CD14-positive monocyte (primary cell): ENCODE data around the gene CYP17A1. TPM values are rescaled to one million over a fixed set of nuclear protein-coding genes. Genes with fewer than 3 reads are reported as not detected.

Source experiments
- DNase-seq, 3 donors: peaks; one replicate each; pipeline ENCODE4 v3.0.0-alpha.2; 2011 to 2022
- H2AFZ ChIP-seq: 2 replicates; pipeline ENCODE4 v1.6.0; 2012; ENCODE audit warnings: mild to moderate bottlenecking, low read depth, low read length, inconsistent platforms; ENCODE audit not compliant: insufficient read depth, poor library complexity, severe bottlenecking
- H3K27ac ChIP-seq, 2 donors: 1 replicate in 1 of 2; 2 replicates in 1 of 2; pipeline ENCODE4 v1.5.1; 2012 to 2013; ENCODE audit warnings: low read length in 2 of 2, control low read depth in 1 of 2, inconsistent platforms in 1 of 2, low read depth in 1 of 2, mild to moderate bottlenecking in 1 of 2
- H3K27me3 ChIP-seq, 2 donors: one replicate each; pipeline versions ENCODE4 v1.6.0 to v1.6.1; 2011 to 2013; ENCODE audit warnings: low read length in 2 of 2; ENCODE audit not compliant: control insufficient read depth in 2 of 2, insufficient read depth in 2 of 2
- H3K36me3 ChIP-seq, 2 donors: replicated peaks in 1 of 2; 1 replicate in 1 of 2; 2 replicates in 1 of 2; pipeline versions ENCODE4 v1.5.1 to v1.6.1; 2012 to 2013; ENCODE audit warnings: low read length in 2 of 2, control low read depth in 1 of 2, inconsistent platforms in 1 of 2, mild to moderate bottlenecking in 1 of 2; ENCODE audit not compliant: insufficient read depth in 2 of 2, control insufficient read depth in 1 of 2
- H3K4me1 ChIP-seq, 2 donors: 1 replicate in 1 of 2; 2 replicates in 1 of 2; pipeline versions ENCODE4 v1.5.1 to v1.6.1; 2012 to 2013; ENCODE audit warnings: low read length in 2 of 2, control low read depth in 1 of 2, inconsistent platforms in 1 of 2, mild to moderate bottlenecking in 1 of 2, moderate library complexity in 1 of 2; ENCODE audit not compliant: insufficient read depth in 2 of 2, control insufficient read depth in 1 of 2
- H3K4me2 ChIP-seq: replicated peaks from 2 replicates; pipeline ENCODE3; 2012; ENCODE audit warnings: low read length, moderate library complexity, mild to moderate bottlenecking; ENCODE audit not compliant: poor library complexity, severe bottlenecking; ENCODE audit errors: extremely low read depth
- H3K4me3 ChIP-seq, 3 experiments: fragments of 200-600 bp in 1 of 3; sonication (generic) in 1 of 3; replicated peaks in 1 of 3; 1 replicate in 2 of 3; 2 replicates in 1 of 3; pipeline ENCODE4 v1.5.1; 2011 to 2013; ENCODE audit warnings: low read length in 3 of 3, mild to moderate bottlenecking in 3 of 3, control low read depth in 2 of 3, low read depth in 2 of 3, inconsistent platforms in 1 of 3, moderate library complexity in 1 of 3
- H3K79me2 ChIP-seq: 2 replicates; pipeline ENCODE4 v1.6.0; 2012; ENCODE audit warnings: mild to moderate bottlenecking, control low read depth, inconsistent platforms, low read length, moderate library complexity; ENCODE audit not compliant: insufficient read depth
- H3K9ac ChIP-seq: 2 replicates; pipeline ENCODE4 v1.6.0; 2017; ENCODE audit warnings: low read length, mild to moderate bottlenecking; ENCODE audit not compliant: insufficient read depth, poor library complexity, severe bottlenecking
- H3K9me3 ChIP-seq, 2 donors: replicated peaks in 1 of 2; 1 replicate in 1 of 2; 2 replicates in 1 of 2; pipeline versions ENCODE4 v1.5.1 to v1.6.1; 2012 to 2013; ENCODE audit warnings: low read length in 2 of 2, control low read depth in 1 of 2; ENCODE audit not compliant: control insufficient read depth in 1 of 2, insufficient read depth in 1 of 2
- H4K20me1 ChIP-seq: 2 replicates; pipeline ENCODE4 v1.6.0; 2012; ENCODE audit warnings: mild to moderate bottlenecking, low read length, control low read depth, moderate library complexity; ENCODE audit not compliant: insufficient read depth
- H3K27ac Mint-ChIP-seq, 7 donors: one replicate each; pipeline ENCODE4 v1.8.0; 2020; ENCODE audit warnings: mild to moderate bottlenecking in 7 of 7, mixed read lengths in 7 of 7, moderate library complexity in 6 of 7, inconsistent platforms in 2 of 7
- H3K27me3 Mint-ChIP-seq, 3 donors: one replicate each; pipeline ENCODE4 v1.8.0; 2021 to 2022; ENCODE audit warnings: low read depth in 3 of 3, mild to moderate bottlenecking in 3 of 3, mixed read lengths in 3 of 3, moderate library complexity in 3 of 3, inconsistent platforms in 1 of 3
- H3K36me3 Mint-ChIP-seq, 2 donors: one replicate each; pipeline ENCODE4 v1.8.0; 2020; ENCODE audit warnings: mixed read lengths in 2 of 2, inconsistent platforms in 1 of 2, mild to moderate bottlenecking in 1 of 2
- H3K4me1 Mint-ChIP-seq: one replicate; pipeline ENCODE4 v1.8.0; 2020; ENCODE audit warnings: mild to moderate bottlenecking, mixed read lengths
- H3K4me3 Mint-ChIP-seq, 2 donors: one replicate each; pipeline ENCODE4 v1.8.0; 2020; ENCODE audit warnings: mild to moderate bottlenecking in 2 of 2, mixed read lengths in 2 of 2, moderate library complexity in 1 of 2
- H3K9me3 Mint-ChIP-seq, 7 donors: one replicate each; pipeline ENCODE4 v1.8.0; 2020 to 2022; ENCODE audit warnings: mixed read lengths in 7 of 7, mild to moderate bottlenecking in 6 of 7, moderate library complexity in 6 of 7, inconsistent platforms in 2 of 7
- WGBS: methylation state at CpG from one replicate; pipeline ENCODE4 v1.1.5; 2013; ENCODE audit warnings: missing lambda C conversion rate; ENCODE audit not compliant: insufficient coverage; 5-methylcytosine and 5-hydroxymethylcytosine counted together
- intact Hi-C, 2 donors: fragments of 100-400 bp; cut with micrococcal nuclease; formaldehyde crosslinking; loops; one replicate each; pipeline versions ENCODE4 v1.15.0 to v1.15.1; 2023
- polyA plus RNA-seq, 3 donors: library from polyadenylated mRNA; depleted of rRNA in 1 of 3; unstranded in 2 of 3; stranded (reverse) in 1 of 3; fragments of 300-500 nt in 2 of 3; fragments of >200 nt in 1 of 3; fragmentation: Illumina TruSeq in 2 of 3; gene quantifications; 1 replicate in 2 of 3; 2 replicates in 1 of 3; pipeline ENCODE4 v1.2.3, GENCODE V29; 2012 to 2021
- TF ChIP-seq, protein P1 (sequence below): fragments of 200-600 bp; IDR thresholded peaks from one replicate; pipeline ENCODE4 v1.8.0; 2022; ENCODE audit warnings: antibody characterized with exemption, mild to moderate bottlenecking

The CYP17A1 gene
- polyA plus RNA-seq, 3 donors, result 0.04 TPM; not detected in 2

DNA sequence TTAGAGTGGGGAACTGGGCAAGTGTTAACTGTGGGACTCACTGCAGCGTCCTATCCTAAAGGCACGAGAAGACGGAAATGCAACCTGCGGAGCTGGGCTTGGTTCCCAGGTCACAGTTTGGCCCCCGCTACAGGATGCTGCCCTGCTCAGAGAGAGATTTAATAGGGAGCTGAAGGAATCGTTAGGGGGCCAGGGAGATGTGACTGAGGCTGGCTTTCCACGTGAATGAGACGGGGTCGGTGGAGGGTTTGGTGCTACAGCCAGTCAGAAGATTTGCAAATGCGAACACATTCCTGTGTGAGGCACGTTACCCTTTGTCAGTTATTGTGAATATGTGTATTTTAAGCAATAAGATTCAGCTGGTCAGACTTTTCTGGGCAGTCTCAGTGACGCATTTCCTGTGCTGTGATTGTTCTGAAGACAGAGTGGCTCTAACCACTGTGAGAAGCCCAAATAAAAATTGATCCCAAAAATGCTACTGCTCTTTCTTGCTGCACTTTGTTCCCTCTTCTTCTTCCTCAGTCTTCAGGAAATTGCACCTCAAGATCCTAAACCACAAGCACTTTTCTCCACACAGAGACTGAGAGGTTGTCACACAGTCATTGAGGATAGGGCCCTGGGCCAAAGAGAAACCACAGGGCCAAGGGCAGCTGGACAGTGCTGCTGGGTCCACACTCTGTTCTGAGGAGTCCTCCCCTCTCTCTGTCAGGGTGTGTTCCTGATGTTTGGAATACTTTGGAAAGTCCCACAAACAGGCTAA is 21.2 kb downstream of the CYP17A1 start:
- Histone ChIP-seq H2AFZ (no peak overlapping the region), H3K9me3 (no peaks in the 10 kb centered on the region), H3K36me3 (peaks cover 17 to 38% of the 10 kb centered on the region in 2 donors), H3K4me3 (peak overlapping the region in 1 of 3 experiments; percentile 35), H3K27ac (peak overlapping the region; percentile 98 to 99), H3K4me1 (peaks cover 90% of the 10 kb centered on the region in 2 donors), H3K27me3 (no peaks in the 10 kb centered on the region), H4K20me1 (no peaks in the 10 kb centered on the region), H3K79me2 (no peaks in the 10 kb centered on the region), H3K9ac (peak overlapping the region; percentile 75), H3K4me2 (peak overlapping the region; percentile 54)
- H3K36me3 Mint-ChIP-seq, result peaks cover 38 to 48% of the 10 kb centered on the region in 2 donors
- no peaks in the 10 kb centered on the region for H3K9me3 Mint-ChIP-seq
- H3K27ac Mint-ChIP-seq, result peak overlapping the region; percentile 99 to 100 (median 99)
- peak; percentile 90 to 97 (median 91) for DNase-seq
- H3K4me1 Mint-ChIP-seq, result peaks cover 82% of the 10 kb centered on the region
- intact Hi-C loops, result loop anchor here (5.0 kb wide), 1 partner anchor 44 kb away; no protein-coding TSS in a partner anchor
- H3K27me3 Mint-ChIP-seq, result peaks cover 0 to 3% (median 0%) of the 10 kb centered on the region in 3 donors
- TF ChIP-seq, protein P1, sequence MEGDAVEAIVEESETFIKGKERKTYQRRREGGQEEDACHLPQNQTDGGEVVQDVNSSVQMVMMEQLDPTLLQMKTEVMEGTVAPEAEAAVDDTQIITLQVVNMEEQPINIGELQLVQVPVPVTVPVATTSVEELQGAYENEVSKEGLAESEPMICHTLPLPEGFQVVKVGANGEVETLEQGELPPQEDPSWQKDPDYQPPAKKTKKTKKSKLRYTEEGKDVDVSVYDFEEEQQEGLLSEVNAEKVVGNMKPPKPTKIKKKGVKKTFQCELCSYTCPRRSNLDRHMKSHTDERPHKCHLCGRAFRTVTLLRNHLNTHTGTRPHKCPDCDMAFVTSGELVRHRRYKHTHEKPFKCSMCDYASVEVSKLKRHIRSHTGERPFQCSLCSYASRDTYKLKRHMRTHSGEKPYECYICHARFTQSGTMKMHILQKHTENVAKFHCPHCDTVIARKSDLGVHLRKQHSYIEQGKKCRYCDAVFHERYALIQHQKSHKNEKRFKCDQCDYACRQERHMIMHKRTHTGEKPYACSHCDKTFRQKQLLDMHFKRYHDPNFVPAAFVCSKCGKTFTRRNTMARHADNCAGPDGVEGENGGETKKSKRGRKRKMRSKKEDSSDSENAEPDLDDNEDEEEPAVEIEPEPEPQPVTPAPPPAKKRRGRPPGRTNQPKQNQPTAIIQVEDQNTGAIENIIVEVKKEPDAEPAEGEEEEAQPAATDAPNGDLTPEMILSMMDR, result no peak
- H3K4me3 Mint-ChIP-seq, result peak overlapping the region; percentile 34 to 74
- WGBS, result 33% methylated on average over 11 of the region's 12 CpGs

DNA sequence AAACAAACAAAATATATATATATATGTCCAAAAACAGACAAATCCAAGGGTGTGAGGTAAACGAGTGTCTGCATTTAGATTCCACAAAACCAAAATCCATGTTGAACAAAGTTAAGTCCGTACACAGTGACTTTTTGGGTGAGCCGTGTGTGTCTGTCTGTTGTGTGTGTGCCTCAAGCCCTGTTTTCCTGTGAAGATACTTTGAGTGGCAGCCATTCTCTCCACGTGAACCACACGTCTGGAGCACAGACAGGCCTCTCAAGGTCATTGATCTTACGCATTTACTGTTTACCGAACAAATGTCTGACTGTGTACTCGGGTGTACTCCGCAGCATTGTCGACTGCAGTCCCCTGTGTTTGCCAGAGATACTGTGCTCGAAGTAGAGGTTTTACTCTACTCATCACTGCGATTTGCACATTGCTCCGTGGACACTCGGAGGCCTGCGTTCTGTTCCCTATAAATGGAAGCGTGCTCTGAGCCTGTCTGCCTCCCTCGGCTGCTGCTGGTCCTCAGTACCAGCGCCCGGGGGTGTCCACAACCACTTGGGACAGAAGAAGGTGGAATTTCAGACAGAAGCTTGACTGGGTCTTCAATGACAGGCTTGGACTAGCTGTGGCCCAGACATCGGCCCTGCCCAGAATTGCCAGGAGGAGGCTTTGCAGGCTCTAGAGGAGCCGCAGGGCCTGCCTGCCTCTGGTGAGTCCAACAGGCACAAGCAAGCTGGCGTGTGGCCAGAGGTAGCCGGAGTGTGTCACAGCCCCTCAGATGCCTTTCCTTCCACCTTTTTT is 22.1 kb downstream of the CYP17A1 start:
- Histone ChIP-seq H3K4me1 (peaks cover 91 to 95% of the 10 kb centered on the region in 2 donors), H3K27me3 (no peaks in the 10 kb centered on the region), H3K4me2 (peak overlapping the region; percentile 54), H4K20me1 (no peaks in the 10 kb centered on the region), H2AFZ (no peak overlapping the region), H3K9ac (peak overlapping the region; percentile 75), H3K36me3 (peaks cover 20 to 43% of the 10 kb centered on the region in 2 donors), H3K9me3 (no peaks in the 10 kb centered on the region), H3K4me3 (peak overlapping the region in 1 of 3 experiments; percentile 35), H3K27ac (peak overlapping the region; percentile 98 to 99), H3K79me2 (no peaks in the 10 kb centered on the region)
- H3K27me3 Mint-ChIP-seq, result peaks cover 0 to 3% (median 0%) of the 10 kb centered on the region in 3 donors
- intact Hi-C loops, result loop anchor here (5.0 kb wide), 1 partner anchor 43 kb away; no protein-coding TSS in a partner anchor
- TF ChIP-seq, protein P1, result no peak
- H3K4me1 Mint-ChIP-seq, result peaks cover 82% of the 10 kb centered on the region
- H3K4me3 Mint-ChIP-seq, result peak overlapping the region; percentile 34 to 71
- no peaks in the 10 kb centered on the region for H3K9me3 Mint-ChIP-seq
- 85% methylated on average over 23 of the region's 23 CpGs for WGBS
- peak; percentile 65 to 71 (median 65) for DNase-seq
- H3K27ac Mint-ChIP-seq, result peak overlapping the region; percentile 99 to 100 (median 99)
- H3K36me3 Mint-ChIP-seq, result peaks cover 40 to 57% of the 10 kb centered on the region in 2 donors
